HG02852 (cell line): ENCODE measurements around the gene ABCD1.
"Not testable (repeated sequence)": the region's sequence is repeated elsewhere in the genome, so short reads cannot be mapped to it uniquely, and the experiment has no call there.

ENCODE experiments used
- ATAC-seq: cut with Tn5 transposase; IDR thresholded peaks from one replicate; pipeline ENCODE4 v1.9.1; 2021; ENCODE audit warnings: mild to moderate bottlenecking, moderate library complexity; ENCODE audit not compliant: unreplicated experiment

The ABCD1 gene

GRCh38 chrX:153724252-153725038 lies at the start of gene ABCD1, which contains the start of gene BCAP31:
Gene ABCD1, plus strand, starts transcription at chrX:153724856. Its CDS starts 411 bp downstream, at chrX:153725267.
Gene BCAP31, minus strand, starts transcription at chrX:153724387. Its CDS starts 1,143 bp downstream, at chrX:153723244.
- ATAC-seq: peak; percentile 54

- ATAC-seq: no peak
Measured at GRCh38 chrX:153681175-153681574, 43.5 kb upstream of the ABCD1 start.

- not testable (repeated sequence) for ATAC-seq
Measured at GRCh38 chrX:153683486-153683885, 41.2 kb upstream of the ABCD1 start.

GRCh38 chrX:153684467-153685155 lies 40.0 kb upstream of the ABCD1 start:
- ATAC-seq: no peak

- ATAC-seq: no peak
Measured at GRCh38 chrX:153685156-153685536, 39.5 kb upstream of the ABCD1 start.

GRCh38 chrX:153685751-153686696 lies 38.6 kb upstream of the ABCD1 start:
- ATAC-seq: no peak

- no peak for ATAC-seq
Measured at GRCh38 chrX:153686711-153687110, 37.9 kb upstream of the ABCD1 start.

GRCh38 chrX:153687121-153688039 lies 37.3 kb upstream of the ABCD1 start, which contains the start of gene SLC6A8:
Gene SLC6A8, plus strand, starts transcription at chrX:153687926. Its CDS starts 649 bp downstream, at chrX:153688575.
- no peak for ATAC-seq

- no peak for ATAC-seq
Measured at GRCh38 chrX:153688071-153688470, 36.6 kb upstream of the ABCD1 start.

GRCh38 chrX:153688506-153688905 lies 36.1 kb upstream of the ABCD1 start:
- no peak for ATAC-seq

GRCh38 chrX:153688911-153689590 lies 35.6 kb upstream of the ABCD1 start:
- no peak for ATAC-seq

- ATAC-seq: no peak
Measured at GRCh38 chrX:153689654-153690465, 34.8 kb upstream of the ABCD1 start.

- ATAC-seq: no peak
Measured at GRCh38 chrX:153690466-153690865, 34.2 kb upstream of the ABCD1 start.

GRCh38 chrX:153691032-153691827 lies 33.4 kb upstream of the ABCD1 start:
- not testable (repeated sequence) for ATAC-seq

- ATAC-seq: no peak
Measured at GRCh38 chrX:153692003-153692402, 32.7 kb upstream of the ABCD1 start.

- ATAC-seq: no peak
Measured at GRCh38 chrX:153692611-153693156, 32.0 kb upstream of the ABCD1 start.
